Colon (tissue), 2 donors: Measurements from ENCODE around the gene TDRD3.
A peak's percentile ranks its signal among the peaks of the same experiment; 100 is the strongest.
"Not testable (repeated sequence)": the region's sequence is repeated elsewhere in the genome, so short reads cannot be mapped to it uniquely, and the experiment has no call there.

ENCODE experiments used
- FAIRE-seq: peaks from 2 replicates; lab custom pipeline; 2012; peaks lifted over from hg19 to GRCh38; lab: Jason Lieb, UNC
- donor health status: control.
- donor health status: control.

TDRD3 gene

GRCh38 chr13:60396783-60397703, at the start of gene TDRD3:
TDRD3 (plus strand) TSS chr13:60397220; CDS start chr13:60397365, 145 bp downstream.
- no peak for FAIRE-seq

GRCh38 chr13:60347690-60348089, 49.3 kb upstream of the TDRD3 start:
- FAIRE-seq = no peak

- FAIRE-seq = no peak
These were observed 48.9 kb upstream of the TDRD3 start for GRCh38 chr13:60348097-60348496.

- FAIRE-seq = no peak
These were observed 45.7 kb upstream of the TDRD3 start for GRCh38 chr13:60351326-60351725.

GRCh38 chr13:60351855-60352615, 45.0 kb upstream of the TDRD3 start:
- no peak for FAIRE-seq

- no peak for FAIRE-seq
These were observed 44.4 kb upstream of the TDRD3 start for GRCh38 chr13:60352644-60353043.

GRCh38 chr13:60355056-60355455, 42.0 kb upstream of the TDRD3 start:
- no peak for FAIRE-seq

GRCh38 chr13:60356970-60357369, 40.0 kb upstream of the TDRD3 start:
- FAIRE-seq = no peak

GRCh38 chr13:60358453-60358852, 38.6 kb upstream of the TDRD3 start:
- FAIRE-seq = peak; percentile 55

GRCh38 chr13:60363288-60363687, 33.7 kb upstream of the TDRD3 start:
- no peak for FAIRE-seq

GRCh38 chr13:60369242-60369641, 27.8 kb upstream of the TDRD3 start:
- no peak for FAIRE-seq

GRCh38 chr13:60370343-60370742, 26.7 kb upstream of the TDRD3 start:
- FAIRE-seq = no peak

GRCh38 chr13:60372141-60372540, 24.9 kb upstream of the TDRD3 start:
- no peak for FAIRE-seq

- not testable (repeated sequence) for FAIRE-seq
These were observed 17.7 kb upstream of the TDRD3 start for GRCh38 chr13:60379282-60379681.

GRCh38 chr13:60379837-60380565, 17.0 kb upstream of the TDRD3 start:
- no peak for FAIRE-seq

GRCh38 chr13:60384911-60385310, 12.1 kb upstream of the TDRD3 start:
- no peak for FAIRE-seq

- no peak for FAIRE-seq
These were observed 10.8 kb upstream of the TDRD3 start for GRCh38 chr13:60386250-60386649.

GRCh38 chr13:60392131-60392530, 4.9 kb upstream of the TDRD3 start:
- no peak for FAIRE-seq

GRCh38 chr13:60395971-60396782, 843 bp upstream of the TDRD3 start:
- FAIRE-seq = no peak

GRCh38 chr13:60397704-60398378, 821 bp downstream of the TDRD3 start:
- no peak for FAIRE-seq

GRCh38 chr13:60398379-60398891, 1.4 kb downstream of the TDRD3 start:
- no peak for FAIRE-seq
